ENCODE results near the gene POC5.

Gene POC5

DNA sequence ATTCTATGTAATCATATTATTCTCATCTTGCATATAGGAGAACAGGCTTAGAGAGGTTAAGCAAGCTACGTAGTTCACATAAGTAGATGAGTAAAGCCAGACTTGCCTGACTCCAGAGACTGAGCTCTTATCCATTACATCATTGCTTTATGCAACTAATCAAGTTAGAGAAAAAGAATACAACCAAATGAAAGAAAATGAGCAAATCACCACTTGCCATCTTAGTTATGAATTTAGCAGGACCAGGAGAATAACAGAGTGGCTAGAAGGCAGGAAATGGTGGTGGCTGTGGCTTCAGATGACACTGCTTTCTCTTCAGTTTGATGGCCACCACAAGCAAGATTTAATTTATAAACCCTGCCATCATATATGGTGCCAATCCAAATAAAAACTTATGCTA is 26.6 kb downstream of the POC5 start (continued):
- TF ChIP-seq, protein P1, sequence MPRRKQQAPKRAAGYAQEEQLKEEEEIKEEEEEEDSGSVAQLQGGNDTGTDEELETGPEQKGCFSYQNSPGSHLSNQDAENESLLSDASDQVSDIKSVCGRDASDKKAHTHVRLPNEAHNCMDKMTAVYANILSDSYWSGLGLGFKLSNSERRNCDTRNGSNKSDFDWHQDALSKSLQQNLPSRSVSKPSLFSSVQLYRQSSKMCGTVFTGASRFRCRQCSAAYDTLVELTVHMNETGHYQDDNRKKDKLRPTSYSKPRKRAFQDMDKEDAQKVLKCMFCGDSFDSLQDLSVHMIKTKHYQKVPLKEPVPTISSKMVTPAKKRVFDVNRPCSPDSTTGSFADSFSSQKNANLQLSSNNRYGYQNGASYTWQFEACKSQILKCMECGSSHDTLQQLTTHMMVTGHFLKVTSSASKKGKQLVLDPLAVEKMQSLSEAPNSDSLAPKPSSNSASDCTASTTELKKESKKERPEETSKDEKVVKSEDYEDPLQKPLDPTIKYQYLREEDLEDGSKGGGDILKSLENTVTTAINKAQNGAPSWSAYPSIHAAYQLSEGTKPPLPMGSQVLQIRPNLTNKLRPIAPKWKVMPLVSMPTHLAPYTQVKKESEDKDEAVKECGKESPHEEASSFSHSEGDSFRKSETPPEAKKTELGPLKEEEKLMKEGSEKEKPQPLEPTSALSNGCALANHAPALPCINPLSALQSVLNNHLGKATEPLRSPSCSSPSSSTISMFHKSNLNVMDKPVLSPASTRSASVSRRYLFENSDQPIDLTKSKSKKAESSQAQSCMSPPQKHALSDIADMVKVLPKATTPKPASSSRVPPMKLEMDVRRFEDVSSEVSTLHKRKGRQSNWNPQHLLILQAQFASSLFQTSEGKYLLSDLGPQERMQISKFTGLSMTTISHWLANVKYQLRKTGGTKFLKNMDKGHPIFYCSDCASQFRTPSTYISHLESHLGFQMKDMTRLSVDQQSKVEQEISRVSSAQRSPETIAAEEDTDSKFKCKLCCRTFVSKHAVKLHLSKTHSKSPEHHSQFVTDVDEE (CRISPR knock-in tag; IDR thresholded peaks at IDR 0.05): 0 out of 2 replicates have a peak, but pooled peaks have one; percentile 46
- TF ChIP-seq TCF4 (CRISPR knock-in tag; IDR thresholded peaks at IDR 0.05; ENCODE audit: borderline replicate concordance) (peak; percentile 58; the same call in 1 of the 2 replicates), ISL1 (CRISPR knock-in tag; IDR thresholded peaks at IDR 0.05) (peak; percentile 65), CSDC2 (CRISPR knock-in tag; IDR thresholded peaks at IDR 0.05) (no peak), RARB (CRISPR knock-in tag; IDR thresholded peaks at IDR 0.05) (no peak), PPARA (CRISPR knock-in tag; IDR thresholded peaks at IDR 0.05; ENCODE audit: borderline replicate concordance) (0 out of 2 replicates have a peak, but pooled peaks have one; percentile 40), ZFP30 (CRISPR knock-in tag; IDR thresholded peaks at IDR 0.05) (no peak)
- TF ChIP-seq, protein P2, sequence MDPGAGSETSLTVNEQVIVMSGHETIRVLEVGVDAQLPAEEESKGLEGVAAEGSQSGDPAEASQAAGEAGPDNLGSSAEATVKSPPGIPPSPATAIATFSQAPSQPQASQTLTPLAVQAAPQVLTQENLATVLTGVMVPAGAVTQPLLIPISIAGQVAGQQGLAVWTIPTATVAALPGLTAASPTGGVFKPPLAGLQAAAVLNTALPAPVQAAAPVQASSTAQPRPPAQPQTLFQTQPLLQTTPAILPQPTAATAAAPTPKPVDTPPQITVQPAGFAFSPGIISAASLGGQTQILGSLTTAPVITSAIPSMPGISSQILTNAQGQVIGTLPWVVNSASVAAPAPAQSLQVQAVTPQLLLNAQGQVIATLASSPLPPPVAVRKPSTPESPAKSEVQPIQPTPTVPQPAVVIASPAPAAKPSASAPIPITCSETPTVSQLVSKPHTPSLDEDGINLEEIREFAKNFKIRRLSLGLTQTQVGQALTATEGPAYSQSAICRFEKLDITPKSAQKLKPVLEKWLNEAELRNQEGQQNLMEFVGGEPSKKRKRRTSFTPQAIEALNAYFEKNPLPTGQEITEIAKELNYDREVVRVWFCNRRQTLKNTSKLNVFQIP (CRISPR knock-in tag; IDR thresholded peaks at IDR 0.05; ENCODE audit: borderline replicate concordance, low read depth): no peak

DNA sequence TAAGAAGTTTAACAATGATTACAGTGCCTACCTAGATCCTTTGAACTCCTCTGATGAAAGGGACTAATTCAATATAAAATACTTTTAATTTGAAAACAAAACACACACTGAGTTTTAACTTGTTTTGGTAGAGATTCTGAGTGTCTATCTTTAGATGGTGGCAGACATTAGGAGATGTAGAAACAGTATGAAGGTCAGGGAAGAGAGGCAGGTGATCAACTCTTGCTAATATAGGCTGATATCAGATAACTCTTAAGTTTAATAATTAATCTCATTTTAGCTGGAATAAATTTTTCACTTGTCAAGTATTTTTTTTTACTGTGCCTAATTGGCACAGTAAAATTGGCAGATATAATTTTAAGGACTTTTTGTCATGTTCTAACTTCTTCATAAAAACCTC is 30.8 kb downstream of the POC5 start:
- no peak for ATAC-seq

DNA sequence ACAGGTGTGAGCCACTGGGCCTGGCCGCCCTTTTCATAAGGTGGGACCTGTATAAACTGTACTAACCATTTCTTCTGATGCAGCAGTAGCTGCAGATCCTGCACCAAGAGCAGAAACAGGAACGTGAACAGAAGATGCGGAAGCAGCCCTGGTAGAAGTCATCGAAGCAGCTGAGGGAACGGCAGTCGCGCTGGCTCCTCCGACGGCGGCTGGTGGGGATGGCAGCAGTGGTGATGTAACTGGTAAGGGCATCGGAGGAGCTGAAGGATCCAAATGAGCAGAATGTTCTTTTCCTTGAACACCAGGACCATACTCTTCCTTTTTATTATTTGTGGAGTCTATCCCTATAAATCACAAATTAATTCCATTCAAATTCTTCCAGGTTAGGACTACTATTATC is 32.1 kb downstream of the POC5 start:
- TF ChIP-seq, protein P3, sequence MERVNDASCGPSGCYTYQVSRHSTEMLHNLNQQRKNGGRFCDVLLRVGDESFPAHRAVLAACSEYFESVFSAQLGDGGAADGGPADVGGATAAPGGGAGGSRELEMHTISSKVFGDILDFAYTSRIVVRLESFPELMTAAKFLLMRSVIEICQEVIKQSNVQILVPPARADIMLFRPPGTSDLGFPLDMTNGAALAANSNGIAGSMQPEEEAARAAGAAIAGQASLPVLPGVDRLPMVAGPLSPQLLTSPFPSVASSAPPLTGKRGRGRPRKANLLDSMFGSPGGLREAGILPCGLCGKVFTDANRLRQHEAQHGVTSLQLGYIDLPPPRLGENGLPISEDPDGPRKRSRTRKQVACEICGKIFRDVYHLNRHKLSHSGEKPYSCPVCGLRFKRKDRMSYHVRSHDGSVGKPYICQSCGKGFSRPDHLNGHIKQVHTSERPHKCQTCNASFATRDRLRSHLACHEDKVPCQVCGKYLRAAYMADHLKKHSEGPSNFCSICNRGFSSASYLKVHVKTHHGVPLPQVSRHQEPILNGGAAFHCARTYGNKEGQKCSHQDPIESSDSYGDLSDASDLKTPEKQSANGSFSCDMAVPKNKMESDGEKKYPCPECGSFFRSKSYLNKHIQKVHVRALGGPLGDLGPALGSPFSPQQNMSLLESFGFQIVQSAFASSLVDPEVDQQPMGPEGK (CRISPR knock-in tag; IDR thresholded peaks at IDR 0.05; ENCODE audit: borderline replicate concordance): no peak
- TF ChIP-seq ZFP30 (CRISPR knock-in tag; IDR thresholded peaks at IDR 0.05): no peak
- no peak for TF ChIP-seq TCF4 (CRISPR knock-in tag; IDR thresholded peaks at IDR 0.05; ENCODE audit: borderline replicate concordance)
- TF ChIP-seq ESRRG (CRISPR knock-in tag; IDR thresholded peaks at IDR 0.05): no peak
- no peak for TF ChIP-seq GLIS3 (CRISPR knock-in tag; IDR thresholded peaks at IDR 0.05)
- no peak for TF ChIP-seq ARNTL (CRISPR knock-in tag; IDR thresholded peaks at IDR 0.05; ENCODE audit: borderline replicate concordance, low read depth)
- no peak for TF ChIP-seq ZFP3 (CRISPR knock-in tag; IDR thresholded peaks at IDR 0.05)
- TF ChIP-seq BACH2 (CRISPR knock-in tag; IDR thresholded peaks at IDR 0.05; ENCODE audit: borderline replicate concordance): no peak
- no peak for TF ChIP-seq RARB (CRISPR knock-in tag; IDR thresholded peaks at IDR 0.05)
- no peak for TF ChIP-seq ZNF8 (CRISPR knock-in tag; IDR thresholded peaks at IDR 0.05)
- no peak for TF ChIP-seq ISL1 (CRISPR knock-in tag; IDR thresholded peaks at IDR 0.05)
- no peak for TF ChIP-seq CSDC2 (CRISPR knock-in tag; IDR thresholded peaks at IDR 0.05)
- no peak for TF ChIP-seq ZNF565 (CRISPR knock-in tag; conservative IDR thresholded peaks at IDR 0.05; ENCODE audit: low read depth)
- TF ChIP-seq, protein P1 (CRISPR knock-in tag; IDR thresholded peaks at IDR 0.05): no peak
- TF ChIP-seq ZNF70 (CRISPR knock-in tag; IDR thresholded peaks at IDR 0.05): no peak
- TF ChIP-seq, protein P2 (CRISPR knock-in tag; IDR thresholded peaks at IDR 0.05; ENCODE audit: borderline replicate concordance, low read depth): no peak
- no peak for ATAC-seq

More for the DNA sequence above, 30.8 kb downstream of the POC5 start:
- TF ChIP-seq TCF4 (CRISPR knock-in tag; IDR thresholded peaks at IDR 0.05; ENCODE audit: borderline replicate concordance): no peak
- no peak for TF ChIP-seq ESRRG (CRISPR knock-in tag; IDR thresholded peaks at IDR 0.05)
- TF ChIP-seq PPARA (CRISPR knock-in tag; IDR thresholded peaks at IDR 0.05; ENCODE audit: borderline replicate concordance): no peak

Measured in SK-N-SH treated with all-trans-retinoic acid at 6 μM for 48 hours (cell line).